CD14-positive monocyte (primary cell): ENCODE measurements around the gene TMEM51. TPM values are rescaled to one million over a fixed set of nuclear protein-coding genes. Genes with fewer than 3 reads are reported as not detected.

Source experiments
- DNase-seq, 3 donors: peaks; one replicate each; pipeline ENCODE4 v3.0.0-alpha.2; 2011 to 2022
- H2AFZ ChIP-seq: 2 replicates; pipeline ENCODE4 v1.6.0; 2012; ENCODE audit warnings: mild to moderate bottlenecking, low read depth, low read length, inconsistent platforms; ENCODE audit not compliant: insufficient read depth, poor library complexity, severe bottlenecking
- H3K27ac ChIP-seq, 2 donors: 1 replicate in 1 of 2; 2 replicates in 1 of 2; pipeline ENCODE4 v1.5.1; 2012 to 2013; ENCODE audit warnings: low read length in 2 of 2, control low read depth in 1 of 2, inconsistent platforms in 1 of 2, low read depth in 1 of 2, mild to moderate bottlenecking in 1 of 2
- H3K27me3 ChIP-seq, 2 donors: one replicate each; pipeline versions ENCODE4 v1.6.0 to v1.6.1; 2011 to 2013; ENCODE audit warnings: low read length in 2 of 2; ENCODE audit not compliant: control insufficient read depth in 2 of 2, insufficient read depth in 2 of 2
- H3K36me3 ChIP-seq, 2 donors: replicated peaks in 1 of 2; 1 replicate in 1 of 2; 2 replicates in 1 of 2; pipeline versions ENCODE4 v1.5.1 to v1.6.1; 2012 to 2013; ENCODE audit warnings: low read length in 2 of 2, control low read depth in 1 of 2, inconsistent platforms in 1 of 2, mild to moderate bottlenecking in 1 of 2; ENCODE audit not compliant: insufficient read depth in 2 of 2, control insufficient read depth in 1 of 2
- H3K4me1 ChIP-seq, 2 donors: 1 replicate in 1 of 2; 2 replicates in 1 of 2; pipeline versions ENCODE4 v1.5.1 to v1.6.1; 2012 to 2013; ENCODE audit warnings: low read length in 2 of 2, control low read depth in 1 of 2, inconsistent platforms in 1 of 2, mild to moderate bottlenecking in 1 of 2, moderate library complexity in 1 of 2; ENCODE audit not compliant: insufficient read depth in 2 of 2, control insufficient read depth in 1 of 2
- H3K4me2 ChIP-seq: replicated peaks from 2 replicates; pipeline ENCODE3; 2012; ENCODE audit warnings: low read length, moderate library complexity, mild to moderate bottlenecking; ENCODE audit not compliant: poor library complexity, severe bottlenecking; ENCODE audit errors: extremely low read depth
- H3K4me3 ChIP-seq, 3 experiments: fragments of 200-600 bp in 1 of 3; sonication (generic) in 1 of 3; replicated peaks in 1 of 3; 1 replicate in 2 of 3; 2 replicates in 1 of 3; pipeline ENCODE4 v1.5.1; 2011 to 2013; ENCODE audit warnings: low read length in 3 of 3, mild to moderate bottlenecking in 3 of 3, control low read depth in 2 of 3, low read depth in 2 of 3, inconsistent platforms in 1 of 3, moderate library complexity in 1 of 3
- H3K79me2 ChIP-seq: 2 replicates; pipeline ENCODE4 v1.6.0; 2012; ENCODE audit warnings: mild to moderate bottlenecking, control low read depth, inconsistent platforms, low read length, moderate library complexity; ENCODE audit not compliant: insufficient read depth
- H3K9ac ChIP-seq: 2 replicates; pipeline ENCODE4 v1.6.0; 2017; ENCODE audit warnings: low read length, mild to moderate bottlenecking; ENCODE audit not compliant: insufficient read depth, poor library complexity, severe bottlenecking
- H3K9me3 ChIP-seq, 2 donors: replicated peaks in 1 of 2; 1 replicate in 1 of 2; 2 replicates in 1 of 2; pipeline versions ENCODE4 v1.5.1 to v1.6.1; 2012 to 2013; ENCODE audit warnings: low read length in 2 of 2, control low read depth in 1 of 2; ENCODE audit not compliant: control insufficient read depth in 1 of 2, insufficient read depth in 1 of 2
- H4K20me1 ChIP-seq: 2 replicates; pipeline ENCODE4 v1.6.0; 2012; ENCODE audit warnings: mild to moderate bottlenecking, low read length, control low read depth, moderate library complexity; ENCODE audit not compliant: insufficient read depth
- H3K27ac Mint-ChIP-seq, 7 donors: one replicate each; pipeline ENCODE4 v1.8.0; 2020; ENCODE audit warnings: mild to moderate bottlenecking in 7 of 7, mixed read lengths in 7 of 7, moderate library complexity in 6 of 7, inconsistent platforms in 2 of 7
- H3K27me3 Mint-ChIP-seq, 3 donors: one replicate each; pipeline ENCODE4 v1.8.0; 2021 to 2022; ENCODE audit warnings: low read depth in 3 of 3, mild to moderate bottlenecking in 3 of 3, mixed read lengths in 3 of 3, moderate library complexity in 3 of 3, inconsistent platforms in 1 of 3
- H3K36me3 Mint-ChIP-seq, 2 donors: one replicate each; pipeline ENCODE4 v1.8.0; 2020; ENCODE audit warnings: mixed read lengths in 2 of 2, inconsistent platforms in 1 of 2, mild to moderate bottlenecking in 1 of 2
- H3K4me1 Mint-ChIP-seq: one replicate; pipeline ENCODE4 v1.8.0; 2020; ENCODE audit warnings: mild to moderate bottlenecking, mixed read lengths
- H3K4me3 Mint-ChIP-seq, 2 donors: one replicate each; pipeline ENCODE4 v1.8.0; 2020; ENCODE audit warnings: mild to moderate bottlenecking in 2 of 2, mixed read lengths in 2 of 2, moderate library complexity in 1 of 2
- H3K9me3 Mint-ChIP-seq, 7 donors: one replicate each; pipeline ENCODE4 v1.8.0; 2020 to 2022; ENCODE audit warnings: mixed read lengths in 7 of 7, mild to moderate bottlenecking in 6 of 7, moderate library complexity in 6 of 7, inconsistent platforms in 2 of 7
- WGBS: methylation state at CpG from one replicate; pipeline ENCODE4 v1.1.5; 2013; ENCODE audit warnings: missing lambda C conversion rate; ENCODE audit not compliant: insufficient coverage; 5-methylcytosine and 5-hydroxymethylcytosine counted together
- intact Hi-C, 2 donors: fragments of 100-400 bp; cut with micrococcal nuclease; formaldehyde crosslinking; loops; one replicate each; pipeline versions ENCODE4 v1.15.0 to v1.15.1; 2023
- polyA plus RNA-seq, 3 donors: library from polyadenylated mRNA; depleted of rRNA in 1 of 3; unstranded in 2 of 3; stranded (reverse) in 1 of 3; fragments of 300-500 nt in 2 of 3; fragments of >200 nt in 1 of 3; fragmentation: Illumina TruSeq in 2 of 3; gene quantifications; 1 replicate in 2 of 3; 2 replicates in 1 of 3; pipeline ENCODE4 v1.2.3, GENCODE V29; 2012 to 2021
- TF ChIP-seq, protein P1 (sequence below): fragments of 200-600 bp; IDR thresholded peaks from one replicate; pipeline ENCODE4 v1.8.0; 2022; ENCODE audit warnings: antibody characterized with exemption, mild to moderate bottlenecking

The TMEM51 gene
- polyA plus RNA-seq, 3 donors: 1.2 to 2.5 (median 2.1) TPM

- Histone ChIP-seq H2AFZ (peak within 1 kb of the TSS; percentile 39), H3K27me3 (peaks cover 3 to 5% of the 10 kb centered on the region in 2 donors), H3K4me3 (peak within 1 kb of the TSS; percentile 15 to 57 (median 36)), H4K20me1 (no peaks in the 10 kb centered on the region), H3K9me3 (peaks cover 12 to 15% of the 10 kb centered on the region in 2 donors), H3K79me2 (no peaks in the 10 kb centered on the region), H3K9ac (peak within 1 kb of the TSS; percentile 48), H3K27ac (peak within 1 kb of the TSS; percentile 70 to 81), H3K36me3 (no peaks in the 10 kb centered on the region), H3K4me1 (peaks cover 36 to 46% of the 10 kb centered on the region in 2 donors), H3K4me2 (peak within 1 kb of the TSS; percentile 65)
- Mint-ChIP-seq H3K27ac (peak within 1 kb of the TSS; percentile 81 to 94 (median 88)), H3K36me3 (peaks cover 10 to 13% of the 10 kb centered on the region in 2 donors), H3K9me3 (peaks cover 17 to 31% (median 22%) of the 10 kb centered on the region in 7 donors), H3K4me1 (peaks cover 49% of the 10 kb centered on the region), H3K27me3 (peaks cover 15 to 33% (median 20%) of the 10 kb centered on the region in 3 donors), H3K4me3 (peak within 1 kb of the TSS; percentile 65 to 85)
- intact Hi-C loops: loop anchor here (1.0 to 2.0 kb wide), 2 partner anchors 14 kb away; no protein-coding TSS in a partner anchor
- DNase-seq: peak; percentile 41 to 64 (median 58)
- WGBS: 2% methylated on average over 48 of the region's 55 CpGs
- TF ChIP-seq, protein P1, sequence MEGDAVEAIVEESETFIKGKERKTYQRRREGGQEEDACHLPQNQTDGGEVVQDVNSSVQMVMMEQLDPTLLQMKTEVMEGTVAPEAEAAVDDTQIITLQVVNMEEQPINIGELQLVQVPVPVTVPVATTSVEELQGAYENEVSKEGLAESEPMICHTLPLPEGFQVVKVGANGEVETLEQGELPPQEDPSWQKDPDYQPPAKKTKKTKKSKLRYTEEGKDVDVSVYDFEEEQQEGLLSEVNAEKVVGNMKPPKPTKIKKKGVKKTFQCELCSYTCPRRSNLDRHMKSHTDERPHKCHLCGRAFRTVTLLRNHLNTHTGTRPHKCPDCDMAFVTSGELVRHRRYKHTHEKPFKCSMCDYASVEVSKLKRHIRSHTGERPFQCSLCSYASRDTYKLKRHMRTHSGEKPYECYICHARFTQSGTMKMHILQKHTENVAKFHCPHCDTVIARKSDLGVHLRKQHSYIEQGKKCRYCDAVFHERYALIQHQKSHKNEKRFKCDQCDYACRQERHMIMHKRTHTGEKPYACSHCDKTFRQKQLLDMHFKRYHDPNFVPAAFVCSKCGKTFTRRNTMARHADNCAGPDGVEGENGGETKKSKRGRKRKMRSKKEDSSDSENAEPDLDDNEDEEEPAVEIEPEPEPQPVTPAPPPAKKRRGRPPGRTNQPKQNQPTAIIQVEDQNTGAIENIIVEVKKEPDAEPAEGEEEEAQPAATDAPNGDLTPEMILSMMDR: no peak
Measured at GRCh38 chr1:15246960-15247614, 93.5 kb downstream of the TMEM51 start, which contains the start of gene FHAD1. TSS of gene FHAD1 (plus strand) at chr1:15247223. CDS start at chr1:15251785, 4,562 bp downstream.

GRCh38 chr1:15248216-15248615 lies 94.7 kb downstream of the TMEM51 start:
- peaks cover 12 to 15% of the 10 kb centered on the region in 2 donors for H3K9me3 ChIP-seq
- H3K36me3 ChIP-seq: no peaks in the 10 kb centered on the region
- H3K27ac ChIP-seq: no peak overlapping the region
- peaks cover 10 to 13% of the 10 kb centered on the region in 2 donors for H3K36me3 Mint-ChIP-seq
- peaks cover 36 to 46% of the 10 kb centered on the region in 2 donors for H3K4me1 ChIP-seq
- peak overlapping the region in 2 of 7 donors; percentile 32 to 56 for H3K27ac Mint-ChIP-seq
- no peak overlapping the region for H3K9ac ChIP-seq
- no peaks in the 10 kb centered on the region for H3K79me2 ChIP-seq
- peaks cover 53% of the 10 kb centered on the region for H3K4me1 Mint-ChIP-seq
- DNase-seq: peak in 2 of 3 donors; percentile 39 to 52
- peak overlapping the region in 1 of 2 donors; percentile 21 for H3K4me3 Mint-ChIP-seq
- H4K20me1 ChIP-seq: no peaks in the 10 kb centered on the region
- H3K27me3 Mint-ChIP-seq: peaks cover 15 to 33% (median 20%) of the 10 kb centered on the region in 3 donors
- no peak overlapping the region for H3K4me2 ChIP-seq
- peaks cover 3 to 5% of the 10 kb centered on the region in 2 donors for H3K27me3 ChIP-seq
- H3K9me3 Mint-ChIP-seq: peaks cover 17 to 31% (median 22%) of the 10 kb centered on the region in 7 donors
- H2AFZ ChIP-seq: no peak overlapping the region
- intact Hi-C loops: no loop called here
- TF ChIP-seq, protein P1: no peak
- H3K4me3 ChIP-seq: no peak overlapping the region
- WGBS: 88% methylated on average over 2 of the region's 4 CpGs
